HG03103 (cell line): ENCODE results near the gene PSMA6.
"Not testable (repeated sequence)": the region's sequence is repeated elsewhere in the genome, so short reads cannot be mapped to it uniquely, and the experiment has no call there.

Source experiments
- ATAC-seq: cut with Tn5 transposase; IDR thresholded peaks from one replicate; pipeline ENCODE4 v1.9.1; 2021; ENCODE audit warnings: low read depth; ENCODE audit not compliant: unreplicated experiment

Gene PSMA6

DNA sequence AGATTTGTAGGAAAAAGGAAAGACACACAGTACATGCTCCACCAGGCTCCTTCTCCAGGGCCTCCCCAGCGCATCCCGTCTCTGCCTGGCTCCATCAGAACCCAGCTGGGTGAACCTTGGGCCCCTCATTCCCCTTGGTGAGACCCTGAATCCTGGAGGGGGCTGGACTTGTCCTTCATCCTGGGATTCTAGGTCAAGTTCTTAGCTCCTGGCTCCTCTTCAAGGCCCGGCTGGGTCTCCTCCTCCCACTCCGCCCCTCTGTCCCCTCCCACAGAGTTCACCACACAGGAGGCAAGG is 49.2 kb downstream of the PSMA6 start:
- no peak for ATAC-seq

DNA sequence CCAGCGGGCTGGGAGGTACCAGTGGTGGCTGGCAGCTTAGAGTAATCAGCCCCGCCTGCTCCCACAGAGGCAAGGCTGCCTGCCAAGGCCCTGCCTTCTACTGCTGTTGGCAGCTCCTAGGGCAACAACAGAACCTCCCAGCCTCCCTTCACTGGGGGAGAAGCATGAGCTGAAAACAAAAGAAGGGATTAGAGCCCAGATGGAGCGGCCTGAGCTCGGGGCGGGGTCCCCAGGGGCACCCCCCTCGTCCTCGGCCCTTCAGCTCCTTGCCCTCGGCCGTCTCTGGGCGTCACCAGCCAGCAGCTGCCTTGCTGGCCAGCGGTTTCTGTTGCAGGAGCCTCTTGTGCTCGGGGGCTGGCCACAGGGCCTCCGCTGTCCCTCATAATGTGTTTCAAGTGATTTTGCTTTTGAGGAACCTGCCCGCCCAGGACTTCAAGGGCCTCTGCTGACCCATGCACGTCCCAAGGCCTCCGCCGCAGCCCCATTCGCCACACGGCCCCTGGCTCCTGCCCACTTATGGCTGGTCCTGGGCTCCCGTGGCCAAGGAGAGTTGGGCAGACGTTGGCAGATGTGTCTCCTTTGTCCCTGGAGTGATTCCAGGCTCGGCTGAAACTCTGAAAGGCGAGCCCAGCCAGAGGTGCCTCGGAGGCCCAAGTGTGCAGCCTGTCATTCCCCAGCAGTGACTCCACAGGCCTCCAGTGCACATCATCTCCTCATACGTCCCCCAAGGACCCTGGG is 49.7 kb downstream of the PSMA6 start:
- ATAC-seq, result no peak

DNA sequence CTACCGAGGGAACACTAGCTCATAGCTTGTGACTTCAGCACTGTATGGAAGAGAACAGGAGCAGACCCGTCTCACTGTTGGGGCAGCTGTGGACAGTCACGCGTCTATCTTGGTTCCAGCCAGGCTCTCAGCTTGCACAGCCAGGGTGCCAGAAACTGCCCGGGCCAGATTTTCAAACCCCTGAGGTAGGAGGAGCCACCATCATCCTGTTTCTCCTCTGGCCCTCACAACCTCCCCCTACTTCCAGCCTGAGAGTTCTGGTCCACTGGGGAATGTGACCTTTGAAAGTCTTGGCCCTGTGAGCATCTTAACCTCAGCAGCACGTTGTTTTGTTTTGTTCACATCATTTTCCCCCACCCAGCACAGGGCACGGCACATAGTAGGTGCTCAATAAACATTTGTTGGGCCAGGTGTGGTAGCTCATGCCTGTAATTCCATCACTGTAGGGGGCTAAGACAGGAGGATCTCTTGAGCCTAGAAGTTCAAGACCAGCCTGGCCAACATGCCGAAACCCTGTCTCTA is 50.4 kb downstream of the PSMA6 start:
- no peak for ATAC-seq

DNA sequence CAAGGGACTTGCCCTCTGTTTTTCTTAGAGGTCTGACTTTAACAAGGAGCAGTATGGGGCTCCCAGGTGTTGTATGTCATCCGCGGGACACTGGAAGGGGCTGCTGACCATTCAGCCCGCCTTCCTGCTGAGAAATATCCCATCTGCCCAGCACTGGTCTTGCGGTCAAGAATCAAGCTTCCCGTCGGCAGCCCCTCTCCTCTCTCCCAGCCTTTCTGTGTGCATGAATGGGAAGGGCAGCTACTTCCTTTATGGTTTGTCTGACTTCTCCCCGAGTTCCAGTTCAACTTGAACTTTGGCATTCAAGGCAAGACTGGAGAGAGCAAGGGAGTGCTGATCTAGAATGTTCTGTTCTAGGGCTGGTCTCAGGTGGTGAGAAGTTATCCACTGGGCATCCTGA is 51.5 kb downstream of the PSMA6 start:
- ATAC-seq, result no peak

DNA sequence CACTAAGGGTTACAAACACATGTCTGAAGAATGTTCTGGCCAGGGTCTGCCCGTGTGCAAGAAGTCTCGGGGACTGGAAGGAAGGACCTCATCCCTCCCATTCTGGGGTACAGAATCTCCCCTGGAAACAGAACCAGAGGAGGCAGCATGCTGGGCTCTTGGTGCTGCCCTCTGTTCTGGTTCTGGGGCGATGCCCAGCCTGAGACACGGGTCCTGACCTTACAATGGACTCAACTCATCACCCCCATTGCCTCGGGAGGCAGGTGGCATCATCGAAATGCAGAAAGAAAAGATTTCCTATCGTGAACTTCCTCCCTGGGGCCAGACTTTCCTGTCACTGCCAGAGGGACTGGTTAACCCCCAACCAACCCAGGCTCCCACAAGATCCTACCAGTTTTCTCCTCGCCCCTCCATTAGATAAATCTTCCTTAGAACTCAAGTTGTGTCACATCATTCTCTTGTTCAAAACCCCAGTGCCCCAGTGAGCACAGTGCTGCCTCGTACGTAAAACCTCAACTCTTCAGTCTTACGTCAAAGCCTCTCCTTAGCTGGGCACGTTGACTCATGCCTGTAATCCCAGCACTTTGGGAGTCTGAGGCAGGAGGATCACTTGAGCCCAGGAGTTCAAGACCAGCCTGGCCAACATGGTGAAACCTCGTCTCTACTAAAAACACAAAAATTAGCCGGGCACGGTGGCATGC is 52.1 kb downstream of the PSMA6 start:
- ATAC-seq, result no peak

DNA sequence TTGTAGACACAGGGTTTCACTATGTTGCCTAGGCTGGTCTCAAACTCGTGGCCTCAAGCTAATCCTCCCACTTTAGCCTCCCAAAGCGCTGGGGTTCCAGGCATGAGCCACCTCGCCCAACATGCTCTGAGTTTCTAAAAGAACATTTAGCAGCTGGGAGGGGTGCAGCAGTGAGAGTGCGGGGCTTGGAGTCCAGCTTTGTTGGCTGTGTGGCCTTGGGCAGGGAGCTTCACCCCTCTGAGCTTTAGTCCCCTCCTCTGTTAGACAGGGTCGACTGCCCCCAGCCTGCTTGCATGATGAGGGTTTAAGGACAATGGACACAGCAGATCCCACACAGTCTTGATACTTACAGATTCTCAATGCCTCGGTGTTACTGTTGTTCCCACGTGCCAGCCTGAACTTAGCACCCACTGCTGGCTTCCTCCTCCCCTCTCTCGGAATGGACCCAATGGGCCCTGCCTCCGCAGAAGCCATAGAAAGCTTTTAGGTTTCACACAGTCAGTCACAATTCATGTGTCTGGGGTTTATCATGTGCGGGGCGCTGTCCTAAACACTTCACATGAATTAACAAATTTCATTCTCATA is 54.6 kb downstream of the PSMA6 start:
- no peak for ATAC-seq

DNA sequence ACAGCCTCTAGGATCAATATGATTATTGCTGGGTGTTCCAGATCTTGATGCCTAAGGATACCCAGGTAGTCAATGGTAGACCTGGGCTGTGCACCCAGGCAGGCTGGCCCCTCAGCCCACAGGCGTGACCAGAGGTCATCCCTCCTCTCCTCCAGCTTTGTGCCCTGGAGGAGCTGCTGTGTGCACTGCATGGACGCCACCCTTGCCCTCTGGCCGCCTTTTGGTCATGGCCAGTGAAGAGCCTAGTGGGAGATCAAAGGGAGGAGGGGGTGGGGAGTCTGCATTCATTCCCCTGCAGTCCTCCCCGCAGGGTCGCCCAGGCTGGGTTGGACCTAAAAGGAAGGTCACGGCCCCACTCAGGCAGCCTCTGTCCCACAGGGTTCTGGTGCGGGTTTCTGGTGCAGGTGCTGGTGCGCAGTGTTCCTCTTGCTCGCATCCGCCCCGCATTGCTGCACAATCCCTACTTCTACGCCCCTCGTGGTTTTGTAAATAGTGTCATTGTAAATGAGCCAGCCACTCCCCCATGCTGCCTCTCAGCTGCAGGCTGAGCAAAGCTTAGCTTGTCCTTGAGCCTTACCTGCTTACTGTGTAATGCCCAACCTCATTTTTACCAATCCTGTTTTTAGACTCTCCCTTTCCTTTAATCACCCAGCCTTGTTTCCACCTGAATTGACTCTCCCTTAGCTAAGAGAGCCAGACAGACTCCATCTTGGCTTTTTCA is 55.3 kb downstream of the PSMA6 start:
- no peak for ATAC-seq

DNA sequence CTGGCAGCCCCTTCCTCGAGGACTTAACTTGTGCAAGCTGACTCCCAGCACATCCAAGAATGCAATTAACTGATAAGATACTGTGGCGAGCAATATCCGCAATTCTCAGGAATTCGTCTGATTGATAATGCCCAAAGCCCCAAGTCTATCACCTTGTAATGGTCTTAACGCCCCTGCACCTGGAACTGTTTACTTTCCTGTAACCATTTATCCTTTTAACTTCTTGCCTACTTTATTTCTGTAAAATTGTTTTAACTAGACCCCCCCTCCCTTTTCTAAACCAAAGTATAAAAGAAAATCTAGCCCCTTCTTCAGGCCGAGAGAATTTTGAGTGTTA is 55.8 kb downstream of the PSMA6 start:
- ATAC-seq, result not testable (repeated sequence)

DNA sequence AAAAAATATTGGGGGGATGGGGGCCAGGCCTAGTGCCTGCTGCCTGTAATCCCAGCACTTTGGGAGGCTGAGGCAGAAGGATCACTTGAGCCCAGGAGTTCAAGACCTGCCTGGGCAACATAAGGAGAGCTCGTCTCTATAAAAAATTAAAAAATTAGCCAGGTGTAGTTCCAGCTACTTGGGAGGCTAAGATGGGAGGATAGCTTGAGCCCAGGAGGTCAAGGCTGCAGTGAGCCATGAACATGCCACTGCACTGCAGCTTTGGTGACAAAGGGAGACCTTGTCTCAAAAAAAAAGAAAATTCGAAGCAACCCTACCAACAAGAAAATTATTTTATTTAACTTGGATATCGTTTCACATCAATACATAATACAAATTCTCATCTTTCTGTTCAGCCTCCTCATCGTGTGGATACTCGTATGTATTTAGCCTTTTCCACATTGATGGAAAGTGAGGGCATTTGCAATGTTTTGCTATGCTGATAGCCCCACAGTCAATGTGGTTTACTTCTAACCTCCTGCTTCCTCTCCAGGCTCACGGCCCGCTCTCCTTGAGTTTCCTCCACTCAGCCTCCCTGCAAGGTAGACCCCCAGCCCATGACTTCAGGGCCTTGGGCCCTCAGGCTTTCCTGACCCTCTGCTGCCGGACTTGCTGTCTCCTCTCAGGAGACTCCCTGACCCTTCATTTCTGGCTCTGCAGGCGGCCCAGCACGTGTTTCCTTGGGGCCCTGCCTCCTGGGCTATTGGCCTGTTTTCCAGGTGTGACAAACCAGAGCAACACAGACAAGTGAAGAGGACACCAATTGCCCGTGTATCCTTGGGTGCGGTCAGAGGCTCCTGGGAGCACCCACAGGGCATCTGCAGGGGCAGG is 57.5 kb downstream of the PSMA6 start:
- no peak for ATAC-seq

DNA sequence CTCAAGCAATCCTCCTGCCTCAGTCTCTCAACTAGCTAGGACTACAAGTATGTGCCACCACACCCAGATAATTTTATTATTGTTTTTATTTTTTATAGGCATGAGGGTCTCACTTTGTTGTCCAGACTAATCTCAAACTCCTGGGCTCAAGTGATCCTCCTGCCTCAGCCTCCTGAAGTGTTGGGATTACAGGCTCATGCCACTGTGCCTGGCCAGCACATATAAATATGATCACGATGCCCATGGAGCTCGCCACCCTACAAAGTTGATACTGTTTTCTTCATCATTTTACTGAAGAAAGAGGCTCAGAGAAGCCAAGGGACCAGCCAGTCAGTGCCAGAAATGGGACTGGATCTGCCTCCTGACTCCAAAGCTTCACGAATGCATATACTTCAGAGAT is 59.3 kb downstream of the PSMA6 start:
- ATAC-seq, result no peak

DNA sequence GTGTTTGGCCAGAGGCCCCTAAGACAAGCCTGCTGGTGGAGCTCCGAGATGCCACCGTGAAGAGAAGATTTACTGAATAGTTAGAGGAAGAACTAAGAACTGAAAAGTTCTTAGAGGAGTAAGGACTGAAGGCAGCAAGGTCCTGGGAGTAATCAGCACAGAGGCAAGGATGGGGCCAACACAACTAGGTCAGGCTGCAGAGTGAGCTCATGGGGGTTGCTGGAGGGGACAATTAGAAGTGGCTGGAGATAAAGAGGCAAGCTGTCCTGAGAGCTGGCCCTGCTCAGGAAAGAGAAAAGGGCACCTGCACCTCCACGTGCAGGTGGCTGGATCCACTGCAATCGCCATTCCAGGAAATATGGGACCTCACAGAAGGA is 59.7 kb downstream of the PSMA6 start:
- ATAC-seq, result no peak

DNA sequence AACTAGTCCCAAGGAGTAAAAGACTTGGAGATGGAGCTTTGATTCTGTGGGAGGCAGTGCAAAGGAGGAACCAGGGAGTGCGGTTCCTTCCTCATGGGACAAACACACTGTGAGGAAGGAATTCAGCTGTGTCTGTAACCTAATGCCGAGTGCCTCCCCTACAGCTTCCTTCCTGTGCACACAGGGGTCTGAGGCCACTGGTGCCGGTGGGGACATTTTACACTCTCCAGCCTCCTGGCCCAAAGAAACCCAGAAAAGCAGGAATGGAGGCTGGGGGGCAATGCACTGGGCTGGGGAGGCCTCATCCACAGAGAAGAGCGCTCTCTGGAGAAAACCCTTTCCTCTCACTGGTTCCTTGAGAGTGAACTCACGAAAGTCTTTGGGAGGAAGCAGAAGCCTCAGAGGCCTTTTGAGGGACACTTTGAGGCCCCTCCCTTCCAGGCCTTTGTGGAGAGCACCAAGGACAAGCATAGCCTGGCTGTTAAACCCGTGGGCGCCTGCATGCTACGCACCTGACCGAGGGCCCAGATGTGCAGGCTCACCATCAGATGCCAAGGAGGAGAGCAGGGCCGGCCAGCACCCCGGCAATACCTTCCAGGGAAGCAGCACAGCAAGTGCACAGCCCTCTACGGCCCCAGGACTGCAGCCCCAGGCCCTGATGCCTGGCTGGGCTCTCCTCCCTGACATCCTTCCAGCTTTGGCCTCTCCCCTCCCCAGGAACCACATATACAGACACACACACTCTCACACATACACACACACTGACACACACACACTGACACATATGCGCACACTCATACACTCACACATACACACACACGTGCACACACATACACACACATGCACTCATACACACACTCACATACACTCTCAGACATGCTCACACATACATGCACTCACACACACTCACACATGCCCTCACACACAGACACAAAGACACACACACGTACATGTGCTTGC is 60.4 kb downstream of the PSMA6 start:
- no peak for ATAC-seq

DNA sequence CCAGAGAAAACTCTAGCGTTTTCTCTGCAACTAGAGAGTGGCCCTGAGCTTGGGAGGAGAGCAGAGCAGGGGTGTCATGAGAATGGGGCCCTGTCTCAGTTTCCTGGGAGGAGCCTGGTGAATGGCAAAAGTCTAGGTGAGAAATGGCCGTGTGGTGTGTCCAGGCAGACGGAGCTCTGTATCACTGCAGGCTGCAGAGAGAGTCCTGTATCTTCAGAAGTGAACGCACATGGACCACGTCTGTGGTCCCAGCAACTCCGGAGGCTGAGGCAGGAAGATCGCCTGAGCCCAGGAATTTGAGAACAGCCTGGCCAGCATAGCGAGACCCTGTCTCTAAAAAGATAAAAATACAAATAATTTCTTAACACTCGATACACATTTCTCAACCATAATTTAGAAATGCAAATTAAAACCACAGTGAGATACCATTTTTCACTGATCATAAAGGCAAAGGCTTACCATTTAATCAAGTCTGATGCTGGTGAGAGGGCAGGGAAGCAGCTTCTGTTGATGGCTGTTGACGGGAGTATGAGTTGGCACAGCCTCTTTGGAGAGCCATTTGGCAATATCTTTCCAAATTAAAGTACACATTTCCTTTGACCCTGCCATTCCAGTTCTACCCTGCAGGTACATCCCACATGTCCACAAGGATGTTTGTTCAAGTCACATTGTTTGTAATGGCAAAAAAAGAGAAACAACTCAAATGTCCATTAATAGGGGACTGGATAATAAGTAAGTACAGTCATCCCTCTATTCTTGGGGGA is 61.4 kb downstream of the PSMA6 start:
- no peak for ATAC-seq

DNA sequence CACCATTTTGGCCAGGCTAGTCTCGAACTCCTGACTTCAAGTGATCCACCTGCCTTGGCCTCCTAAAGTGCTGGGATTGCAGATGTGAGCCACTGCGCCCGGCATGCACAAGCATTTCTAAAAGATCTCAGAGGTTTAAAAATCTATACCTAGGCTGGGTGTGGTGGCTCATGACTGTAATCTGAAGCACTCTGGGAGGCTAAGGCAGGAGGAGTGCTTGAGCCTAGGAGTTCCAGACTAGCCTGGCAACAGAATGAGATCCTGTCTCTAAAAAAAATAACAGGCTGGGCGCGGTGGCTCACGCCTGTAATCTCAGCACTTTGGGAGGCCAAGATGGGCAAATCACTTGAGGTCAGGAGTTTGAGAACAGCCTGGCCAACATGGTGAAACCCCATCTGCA is 63.1 kb downstream of the PSMA6 start:
- ATAC-seq, result not testable (repeated sequence)

DNA sequence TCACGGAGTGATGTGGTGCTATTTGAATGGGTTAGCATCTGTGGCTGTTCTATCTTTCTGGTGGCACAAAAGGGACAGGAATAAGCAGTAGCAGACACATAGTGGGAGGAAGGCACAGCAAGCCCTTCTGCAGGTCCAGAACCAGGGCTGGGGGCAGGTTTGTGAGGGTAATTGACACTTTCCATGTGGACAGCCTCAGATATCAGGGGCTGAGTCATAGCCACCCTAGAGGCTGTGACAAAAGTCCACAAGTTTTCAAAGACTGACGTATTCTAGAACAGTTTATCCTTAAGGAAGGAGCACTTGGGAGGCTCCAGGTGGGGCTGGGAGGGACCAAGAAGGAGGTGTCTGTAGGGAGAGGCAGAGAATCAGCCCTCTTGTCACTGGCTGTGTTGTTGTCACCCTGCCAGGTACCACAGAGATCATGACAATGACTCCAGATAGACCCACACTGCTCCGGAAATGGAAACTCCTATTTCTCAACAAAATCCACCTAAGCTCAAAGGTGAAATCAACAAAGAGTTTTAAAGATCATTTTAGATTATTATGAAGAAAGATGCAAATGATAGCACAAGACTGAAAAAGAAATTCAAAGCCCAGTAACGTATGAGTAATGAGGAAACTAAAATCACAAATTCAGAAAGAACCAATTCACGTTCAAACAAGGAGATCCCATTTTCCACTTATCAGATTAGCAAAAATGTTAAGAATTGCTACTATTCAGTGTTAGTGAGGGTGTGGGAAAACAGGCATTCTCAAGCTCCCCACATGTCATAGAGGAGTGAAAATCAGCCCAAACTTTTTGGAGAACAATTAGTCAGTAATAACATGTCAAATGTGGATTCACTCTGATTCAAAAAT is 64.0 kb downstream of the PSMA6 start:
- ATAC-seq, result no peak

DNA sequence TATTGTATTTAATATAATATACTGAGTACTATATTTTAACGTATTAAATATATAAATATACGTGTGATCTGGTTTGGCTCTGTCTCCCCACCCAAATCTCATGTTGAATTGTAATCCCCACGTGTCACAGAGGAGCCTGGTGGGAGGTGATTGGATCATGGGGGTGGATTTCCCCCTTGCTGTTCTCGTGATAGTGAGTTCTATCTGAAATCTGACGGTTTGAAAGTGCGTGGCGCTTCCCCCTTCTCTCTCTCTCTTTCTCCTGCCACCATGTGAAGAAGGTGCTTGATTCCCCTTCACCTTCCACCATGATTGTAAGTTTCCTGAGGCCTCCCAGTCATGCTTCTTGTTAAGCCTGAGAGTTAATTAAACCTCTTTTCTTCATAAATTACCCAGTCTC is 67.5 kb downstream of the PSMA6 start:
- ATAC-seq, result not testable (repeated sequence)

DNA sequence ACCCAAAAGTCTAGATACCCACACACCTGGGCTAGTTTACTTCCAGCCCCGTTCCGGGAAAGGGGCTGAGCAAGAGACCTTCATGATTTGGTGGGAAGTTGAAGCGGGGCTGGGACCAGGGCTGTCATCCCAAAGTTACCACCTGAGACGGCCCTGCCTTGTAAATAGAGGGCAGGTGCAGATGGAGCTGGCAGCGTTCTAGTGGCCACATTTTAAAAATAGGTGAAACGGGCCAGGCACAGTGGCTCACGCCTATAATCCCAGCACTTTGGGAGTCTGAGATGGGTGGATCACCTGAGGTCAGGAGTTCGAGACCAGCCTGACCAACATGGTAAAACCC is 68.9 kb downstream of the PSMA6 start:
- no peak for ATAC-seq

DNA sequence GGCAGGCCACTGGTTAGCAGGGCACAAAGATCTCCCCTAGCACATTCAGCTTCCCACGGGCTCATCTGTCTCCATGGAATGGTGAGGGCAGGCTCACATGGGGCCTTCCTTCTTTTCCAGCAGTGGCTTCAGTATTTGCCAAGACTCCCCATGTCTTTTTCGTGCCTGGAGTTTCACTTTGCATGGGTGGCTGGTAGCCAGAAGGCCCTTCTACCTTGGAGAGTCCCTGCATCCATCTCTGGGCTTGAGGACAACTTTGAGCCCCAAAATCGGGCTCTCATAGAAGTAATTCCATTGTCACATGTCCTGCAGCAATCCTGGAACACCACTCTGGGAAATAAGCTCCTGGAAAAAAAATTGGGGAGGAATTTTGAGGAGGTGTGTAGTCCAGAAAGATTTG is 70.3 kb downstream of the PSMA6 start:
- ATAC-seq, result no peak
